ENCODE measurements around the gene ARHGAP22. TPM values are rescaled to one million over a fixed set of nuclear protein-coding genes. Genes with fewer than 3 reads are reported as not detected.
A peak's percentile ranks its signal among the peaks of the same experiment; 100 is the strongest.

The ARHGAP22 gene
- total RNA-seq, 1 donor from 2014 or later, result 3.2 TPM

- DNase-seq (ENCODE audit: extremely low spot score in 2 of 2), result no peak
- H3K4me3 ChIP-seq, result no peak overlapping the region
- no peak overlapping the region for H3K27ac ChIP-seq
- no peaks in the 10 kb centered on the region for H3K9me3 ChIP-seq
- no peaks in the 10 kb centered on the region for H3K36me3 ChIP-seq
- TF ChIP-seq POLR2AphosphoS5 (IDR thresholded peaks at IDR 0.05; ENCODE audit: insufficient read depth in 1 of 2, low read depth in 1 of 2) (no peak), POLR2A (IDR thresholded peaks at IDR 0.05) (no peak)
- TF ChIP-seq, protein P1, sequence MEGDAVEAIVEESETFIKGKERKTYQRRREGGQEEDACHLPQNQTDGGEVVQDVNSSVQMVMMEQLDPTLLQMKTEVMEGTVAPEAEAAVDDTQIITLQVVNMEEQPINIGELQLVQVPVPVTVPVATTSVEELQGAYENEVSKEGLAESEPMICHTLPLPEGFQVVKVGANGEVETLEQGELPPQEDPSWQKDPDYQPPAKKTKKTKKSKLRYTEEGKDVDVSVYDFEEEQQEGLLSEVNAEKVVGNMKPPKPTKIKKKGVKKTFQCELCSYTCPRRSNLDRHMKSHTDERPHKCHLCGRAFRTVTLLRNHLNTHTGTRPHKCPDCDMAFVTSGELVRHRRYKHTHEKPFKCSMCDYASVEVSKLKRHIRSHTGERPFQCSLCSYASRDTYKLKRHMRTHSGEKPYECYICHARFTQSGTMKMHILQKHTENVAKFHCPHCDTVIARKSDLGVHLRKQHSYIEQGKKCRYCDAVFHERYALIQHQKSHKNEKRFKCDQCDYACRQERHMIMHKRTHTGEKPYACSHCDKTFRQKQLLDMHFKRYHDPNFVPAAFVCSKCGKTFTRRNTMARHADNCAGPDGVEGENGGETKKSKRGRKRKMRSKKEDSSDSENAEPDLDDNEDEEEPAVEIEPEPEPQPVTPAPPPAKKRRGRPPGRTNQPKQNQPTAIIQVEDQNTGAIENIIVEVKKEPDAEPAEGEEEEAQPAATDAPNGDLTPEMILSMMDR (IDR thresholded peaks at IDR 0.05), result no peak
- no peaks in the 10 kb centered on the region for H3K4me1 ChIP-seq
- no peaks in the 10 kb centered on the region for H3K27me3 ChIP-seq
- intact Hi-C loops (cut with DNase I), result no loop called here
Observed at GRCh38 chr10:48638158-48638557, 33.3 kb upstream of the ARHGAP22 start.

- peak in 1 of 2 donors; percentile 70 for DNase-seq (ENCODE audit: extremely low spot score in 2 of 2)
- TF ChIP-seq, protein P1 (IDR thresholded peaks at IDR 0.05), result no peak
- no peak for TF ChIP-seq POLR2AphosphoS5 (IDR thresholded peaks at IDR 0.05; ENCODE audit: insufficient read depth in 1 of 2, low read depth in 1 of 2)
- TF ChIP-seq POLR2A (IDR thresholded peaks at IDR 0.05), result no peak
- Histone ChIP-seq H3K36me3 (no peaks in the 10 kb centered on the region), H3K4me1 (no peaks in the 10 kb centered on the region), H3K27me3 (no peaks in the 10 kb centered on the region), H3K27ac (no peak overlapping the region), H3K9me3 (no peaks in the 10 kb centered on the region), H3K4me3 (no peak overlapping the region)
- intact Hi-C loops (cut with DNase I), result no loop called here
Observed at GRCh38 chr10:48636901-48637300, 32.0 kb upstream of the ARHGAP22 start.

- H3K4me3 ChIP-seq, result no peak overlapping the region
- no peak for TF ChIP-seq POLR2AphosphoS5 (IDR thresholded peaks at IDR 0.05; ENCODE audit: insufficient read depth in 1 of 2, low read depth in 1 of 2)
- TF ChIP-seq POLR2A (IDR thresholded peaks at IDR 0.05), result no peak
- TF ChIP-seq, protein P1 (IDR thresholded peaks at IDR 0.05), result no peak
- H3K27ac ChIP-seq, result no peak overlapping the region
- no peaks in the 10 kb centered on the region for H3K4me1 ChIP-seq
- intact Hi-C loops (cut with DNase I), result no loop called here
- no peaks in the 10 kb centered on the region for H3K9me3 ChIP-seq
- DNase-seq (ENCODE audit: extremely low spot score in 2 of 2), result peak in 1 of 2 donors; percentile 52
- no peaks in the 10 kb centered on the region for H3K36me3 ChIP-seq
- H3K27me3 ChIP-seq, result no peaks in the 10 kb centered on the region
Observed at GRCh38 chr10:48636231-48636630, 31.4 kb upstream of the ARHGAP22 start.

- H3K9me3 ChIP-seq, result no peaks in the 10 kb centered on the region
- DNase-seq (ENCODE audit: extremely low spot score in 2 of 2), result peak in 1 of 2 donors; percentile 55
- intact Hi-C loops (cut with DNase I), result no loop called here
- no peak overlapping the region for H3K4me3 ChIP-seq
- H3K4me1 ChIP-seq, result no peaks in the 10 kb centered on the region
- TF ChIP-seq, protein P1 (IDR thresholded peaks at IDR 0.05), result no peak
- no peak for TF ChIP-seq POLR2AphosphoS5 (IDR thresholded peaks at IDR 0.05; ENCODE audit: insufficient read depth in 1 of 2, low read depth in 1 of 2)
- no peak for TF ChIP-seq POLR2A (IDR thresholded peaks at IDR 0.05)
- H3K36me3 ChIP-seq, result no peaks in the 10 kb centered on the region
- no peaks in the 10 kb centered on the region for H3K27me3 ChIP-seq
- H3K27ac ChIP-seq, result no peak overlapping the region
Observed at GRCh38 chr10:48634984-48635557, 30.2 kb upstream of the ARHGAP22 start.

DNA sequence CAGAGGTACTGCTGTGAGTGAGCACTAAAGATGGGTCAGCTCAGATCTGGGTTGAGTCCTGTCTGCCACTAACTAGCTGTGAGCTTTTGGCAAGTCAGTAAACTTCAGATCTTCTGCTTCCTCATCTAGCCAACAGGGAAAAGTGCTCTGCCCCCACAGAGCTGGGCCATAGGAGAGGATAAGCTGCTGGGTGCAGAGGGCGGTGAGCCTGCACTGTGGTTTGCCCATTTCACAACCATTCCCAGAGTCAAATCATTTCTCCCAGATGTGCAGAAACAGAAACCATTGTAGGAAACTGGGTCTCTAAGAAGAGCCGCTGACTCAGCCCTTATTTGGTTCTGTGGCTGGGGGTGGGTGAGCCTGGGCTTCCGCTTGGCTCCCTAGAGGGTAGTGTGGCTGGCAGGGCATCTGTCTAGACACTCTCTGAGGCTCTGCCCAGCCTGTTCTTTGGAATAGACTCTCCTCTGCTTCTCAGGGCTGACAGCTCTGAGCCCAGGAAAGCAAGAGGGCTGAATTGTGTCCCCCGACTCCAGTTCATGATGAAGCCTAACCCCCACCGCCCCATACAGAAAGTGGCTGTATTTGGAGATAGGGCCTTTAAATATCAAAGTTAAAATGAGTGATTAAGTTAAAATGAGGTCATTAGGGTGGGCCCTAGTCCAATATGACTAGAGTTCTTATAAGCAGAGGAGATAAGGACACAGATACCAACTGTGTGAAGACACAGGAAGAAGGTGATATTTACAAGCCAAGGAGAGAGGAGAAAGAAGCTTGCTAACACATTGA lies 29.5 kb upstream of the ARHGAP22 start:
- no peaks in the 10 kb centered on the region for H3K27me3 ChIP-seq
- no peaks in the 10 kb centered on the region for H3K4me1 ChIP-seq
- TF ChIP-seq POLR2AphosphoS5 (IDR thresholded peaks at IDR 0.05; ENCODE audit: insufficient read depth in 1 of 2, low read depth in 1 of 2), result no peak
- H3K27ac ChIP-seq, result no peak overlapping the region
- intact Hi-C loops (cut with DNase I), result no loop called here
- DNase-seq (ENCODE audit: extremely low spot score in 2 of 2), result peak in 1 of 2 donors; percentile 81
- no peak overlapping the region for H3K4me3 ChIP-seq
- no peaks in the 10 kb centered on the region for H3K9me3 ChIP-seq
- no peaks in the 10 kb centered on the region for H3K36me3 ChIP-seq

Measured in vagina (tissue), 2 donors.